ENCODE measurements around the gene DENND1A. TPM values are rescaled to one million over a fixed set of nuclear protein-coding genes. Genes with fewer than 3 reads are reported as not detected.

The DENND1A gene
- total and polyA plus RNA-seq, 2 of the 13 experiments (the other 11 are each of a cell fraction or from before 2014, with no cell fraction given) = 14.8 to 30.1 TPM

- Histone ChIP-seq H3K4me2 (ENCODE audit: low read depth, low read length) (no peak overlapping the region), H3K4me3 (replicated peaks in 1 of 3; ENCODE audit: insufficient read depth in 1 of 3, low read depth in 2 of 3, low read length in 3 of 3) (no peak overlapping the region), H3K9me3 (ENCODE audit: low read length) (no peaks in the 10 kb centered on the region), H3K4me1 (ENCODE audit: insufficient read depth, low read length) (no peaks in the 10 kb centered on the region), H3K79me2 (ENCODE audit: insufficient read depth, low read length) (no peaks in the 10 kb centered on the region), H3K36me3 (replicated peaks in 1 of 2; ENCODE audit: control insufficient read depth in 1 of 2, insufficient read depth in 2 of 2, low read length in 2 of 2) (no peaks in the 10 kb centered on the region; a peak in 1 of 5 replicates), H3K9ac (ENCODE audit: insufficient read depth, low read depth, low read length) (no peak overlapping the region), H3K27me3 (ENCODE audit: control insufficient read depth in 1 of 2, insufficient read depth in 2 of 2, low read length in 2 of 2) (no peaks in the 10 kb centered on the region), H3K27ac (ENCODE audit: extremely low read length, insufficient read depth, low read length) (no peak overlapping the region), H4K20me1 (ENCODE audit: insufficient read depth, low read length) (no peaks in the 10 kb centered on the region), H2AFZ (ENCODE audit: low read length) (no peak overlapping the region)
- intact Hi-C loops (cut with micrococcal nuclease; ENCODE audit: unreplicated experiment) (no loop called here), in situ Hi-C loops (cut with HindIII; ENCODE audit: extremely low pct_ligation_motif_present, low pct_unique_long_range_greater_than_20kb) (no loop called here)
- DNase-seq (ENCODE audit: low spot score) (no peak), ATAC-seq (no peak), FAIRE-seq (no peak)
- TF ChIP-seq ZNF672 (CRISPR knock-in tag; IDR thresholded peaks at IDR 0.05) (no peak), MXD3 (CRISPR knock-in tag; IDR thresholded peaks at IDR 0.05) (no peak)
- WGBS (ENCODE audit: low lambda C conversion rate) = 94% methylated on average over 16 of the region's 16 CpGs
- ChIA-PET POLR2A (no interaction called here), CTCF (ENCODE audit: low intra/inter-chr PET ratio, low total read pairs) (no interaction called here)
- no TSS peak for BruUV-seq (replicated peaks)
These were observed 535.4 kb downstream of the DENND1A start for GRCh38 chr9:123394291-123395235.

DNA sequence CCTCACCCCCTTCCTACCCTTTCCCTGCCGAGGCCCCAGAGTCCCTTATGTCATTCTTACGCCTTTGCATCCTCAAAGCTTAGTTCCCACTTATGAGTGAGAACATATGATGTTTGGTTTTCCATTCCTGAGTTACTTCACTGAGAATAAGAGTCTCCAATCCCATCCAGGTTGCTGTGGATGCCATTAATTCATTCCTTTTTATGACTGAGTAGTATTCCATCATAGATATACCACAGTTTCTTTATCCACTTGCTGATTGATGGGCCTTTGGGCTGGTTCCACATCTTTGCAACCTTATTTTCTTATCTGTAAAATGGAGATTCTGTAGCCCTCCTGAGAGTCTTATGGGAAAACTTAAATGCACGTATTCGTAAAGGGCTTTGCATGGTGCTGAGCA lies 537.1 kb downstream of the DENND1A start:
- no peak overlapping the region for H3K4me2 ChIP-seq (ENCODE audit: low read depth, low read length)
- in situ Hi-C loops (cut with HindIII; ENCODE audit: extremely low pct_ligation_motif_present, low pct_unique_long_range_greater_than_20kb) (no loop called here), intact Hi-C loops (cut with micrococcal nuclease; ENCODE audit: unreplicated experiment) (no loop called here)
- ChIA-PET POLR2A (no interaction called here), CTCF (ENCODE audit: low intra/inter-chr PET ratio, low total read pairs) (no interaction called here)
- no peak overlapping the region for H2AFZ ChIP-seq (ENCODE audit: low read length)
- no peaks in the 10 kb centered on the region for H3K4me1 ChIP-seq (ENCODE audit: insufficient read depth, low read length)
- H3K9me3 ChIP-seq (ENCODE audit: low read length) = no peaks in the 10 kb centered on the region
- DNase-seq (ENCODE audit: low spot score) (no peak), ATAC-seq (no peak), FAIRE-seq (no peak)
- H3K9ac ChIP-seq (ENCODE audit: insufficient read depth, low read depth, low read length) = no peak overlapping the region
- H4K20me1 ChIP-seq (ENCODE audit: insufficient read depth, low read length) = no peaks in the 10 kb centered on the region; the same call in 1 of the 2 replicates
- no TSS peak for BruUV-seq (replicated peaks)
- no peak overlapping the region for H3K4me3 ChIP-seq (replicated peaks in 1 of 3; ENCODE audit: insufficient read depth in 1 of 3, low read depth in 2 of 3, low read length in 3 of 3)
- no peak overlapping the region for H3K27ac ChIP-seq (ENCODE audit: extremely low read length, insufficient read depth, low read length)
- H3K27me3 ChIP-seq (ENCODE audit: control insufficient read depth in 1 of 2, insufficient read depth in 2 of 2, low read length in 2 of 2) = no peaks in the 10 kb centered on the region
- whole genome bisulfite sequencing (ENCODE audit: low lambda C conversion rate) = 90% methylated on average over 4 of the region's 4 CpGs
- H3K79me2 ChIP-seq (ENCODE audit: insufficient read depth, low read length) = no peaks in the 10 kb centered on the region
- H3K36me3 ChIP-seq (replicated peaks in 1 of 2; ENCODE audit: control insufficient read depth in 1 of 2, insufficient read depth in 2 of 2, low read length in 2 of 2) = no peaks in the 10 kb centered on the region; a peak in 1 of 5 replicates
- TF ChIP-seq HMGXB3 (CRISPR knock-in tag; IDR thresholded peaks at IDR 0.05; ENCODE audit: borderline replicate concordance) (no peak), NFYB (CRISPR knock-in tag; IDR thresholded peaks at IDR 0.05) (no peak), ZNF34 (CRISPR knock-in tag; IDR thresholded peaks at IDR 0.05; ENCODE audit: borderline replicate concordance) (no peak), CERS6 (CRISPR knock-in tag; IDR thresholded peaks at IDR 0.05) (no peak), RFXANK (CRISPR knock-in tag; IDR thresholded peaks at IDR 0.05) (no peak), ZNF724P (CRISPR knock-in tag; IDR thresholded peaks at IDR 0.05; ENCODE audit: borderline replicate concordance) (no peak), MLLT10 (CRISPR knock-in tag; IDR thresholded peaks at IDR 0.05) (no peak)
- TF ChIP-seq, protein P1, sequence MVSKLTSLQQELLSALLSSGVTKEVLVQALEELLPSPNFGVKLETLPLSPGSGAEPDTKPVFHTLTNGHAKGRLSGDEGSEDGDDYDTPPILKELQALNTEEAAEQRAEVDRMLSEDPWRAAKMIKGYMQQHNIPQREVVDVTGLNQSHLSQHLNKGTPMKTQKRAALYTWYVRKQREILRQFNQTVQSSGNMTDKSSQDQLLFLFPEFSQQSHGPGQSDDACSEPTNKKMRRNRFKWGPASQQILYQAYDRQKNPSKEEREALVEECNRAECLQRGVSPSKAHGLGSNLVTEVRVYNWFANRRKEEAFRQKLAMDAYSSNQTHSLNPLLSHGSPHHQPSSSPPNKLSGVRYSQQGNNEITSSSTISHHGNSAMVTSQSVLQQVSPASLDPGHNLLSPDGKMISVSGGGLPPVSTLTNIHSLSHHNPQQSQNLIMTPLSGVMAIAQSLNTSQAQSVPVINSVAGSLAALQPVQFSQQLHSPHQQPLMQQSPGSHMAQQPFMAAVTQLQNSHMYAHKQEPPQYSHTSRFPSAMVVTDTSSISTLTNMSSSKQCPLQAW (CRISPR knock-in tag; IDR thresholded peaks at IDR 0.05) = no peak
